Calu3 (cell line): ENCODE data around the gene BICD2. TPM values are rescaled to one million over a fixed set of nuclear protein-coding genes. Genes with fewer than 3 reads are reported as not detected.
A peak's percentile ranks its signal among the peaks of the same experiment; 100 is the strongest.
"Not testable (repeated sequence)": the region's sequence is repeated elsewhere in the genome, so short reads cannot be mapped to it uniquely, and the experiment has no call there.

ENCODE experiments used
- Bru-seq: library from RNA; stranded (reverse); fragments of 400-500 nt; gene quantifications from one replicate; lab custom pipeline; 2021; lab: Mats Ljungman, UMichigan
- BruChase-seq, 2 experiments: library from RNA; stranded (reverse); fragments of 400-500 nt; gene quantifications; one replicate each; lab custom pipeline; 2021; lab: Mats Ljungman, UMichigan
- BruUV-seq: library from RNA; stranded (reverse); fragments of 400-500 nt; replicated peaks from 2 replicates; lab custom pipeline; 2021; lab: Mats Ljungman, UMichigan
- CTCF ChIA-PET: fragments of 300-600 bp; sonication (Branson Sonifier 250); formaldehyde crosslinking; loops from one replicate; lab custom pipeline; 2022; ENCODE audit warnings: antibody characterized with exemption; lab: Charles Lee
- DNase-seq: peaks from one replicate; pipeline ENCODE4 v3.0.0; 2022
- H3K27ac Mint-ChIP-seq: one replicate; pipeline ENCODE4 v1.8.0; 2022; ENCODE audit warnings: mixed read lengths; ENCODE audit not compliant: unreplicated experiment
- H3K27me3 Mint-ChIP-seq: one replicate; pipeline ENCODE4 v1.8.0; 2022; ENCODE audit warnings: mixed read lengths; ENCODE audit not compliant: unreplicated experiment
- H3K36me3 Mint-ChIP-seq: one replicate; pipeline ENCODE4 v1.8.0; 2022; ENCODE audit warnings: mild to moderate bottlenecking, moderate library complexity, mixed read lengths; ENCODE audit not compliant: insufficient read depth, unreplicated experiment
- H3K4me1 Mint-ChIP-seq: one replicate; pipeline ENCODE4 v1.8.0; 2022; ENCODE audit warnings: mild to moderate bottlenecking, low read depth, mixed read lengths; ENCODE audit not compliant: unreplicated experiment
- H3K4me3 Mint-ChIP-seq: one replicate; pipeline ENCODE4 v1.8.0; 2022; ENCODE audit warnings: mild to moderate bottlenecking, low read depth, moderate library complexity, mixed read lengths; ENCODE audit not compliant: unreplicated experiment
- H3K9me3 Mint-ChIP-seq: one replicate; pipeline ENCODE4 v1.8.0; 2022; ENCODE audit warnings: low read depth, mixed read lengths; ENCODE audit not compliant: unreplicated experiment
- CTCF ChIP-seq: fragments of 200-600 bp; IDR thresholded peaks from one replicate; pipeline ENCODE4 v1.8.0; 2022; ENCODE audit warnings: antibody characterized with exemption; ENCODE audit not compliant: unreplicated experiment
- intact Hi-C: fragments of 100-400 bp; cut with micrococcal nuclease; formaldehyde crosslinking; loops from one replicate; pipeline ENCODE4 v1.10.0; 2022; ENCODE audit not compliant: unreplicated experiment
- long read RNA-seq: library from polyadenylated mRNA; stranded (forward); transcript quantifications from one replicate; pipeline ENCODE4 v2.0.0, GENCODE V29; 2022
- total RNA-seq: library from RNA; stranded (reverse); gene quantifications from 2 replicates; pipeline ENCODE4 v1.2.3, GENCODE V29; 2022

BICD2 gene
- 18.7 and 21.9 TPM in 2 replicates for total RNA-seq
- percentile 57 among the genes with signal in this experiment for Bru-seq, nascent RNA
- BruChase-seq, experiment 1, labeled RNA remaining after a 6-hour chase, result percentile 62 among the genes with signal in this experiment
- BruChase-seq, experiment 2, labeled RNA remaining after a 2-hour chase, result percentile 62 among the genes with signal in this experiment
- long read RNA-seq, full-length matches to known transcripts, result 16 of 38 reads
- long read RNA-seq, partial matches to known transcripts, result 3 of 38 reads
- long read RNA-seq, other reads (novel, unspliced or antisense), result 19 of 38 reads

- Mint-ChIP-seq H3K27me3 (peaks cover 14% of the 10 kb centered on the region), H3K9me3 (no peaks in the 10 kb centered on the region), H3K4me1 (peaks cover 22% of the 10 kb centered on the region), H3K36me3 (peaks cover 43% of the 10 kb centered on the region), H3K27ac (peak within 1 kb of the TSS; percentile 51), H3K4me3 (peak within 1 kb of the TSS; percentile 91)
- TF ChIP-seq CTCF, result no peak
- no peak for DNase-seq
- CTCF ChIA-PET, result interaction anchor here (0.5 to 1.0 kb wide), 3 partner anchors 18 to 1494 kb away, joined by 3 to 6 read pairs (median 4); partner anchors contain the start of gene ZNF169
- intact Hi-C loops, result no loop called here
- BruUV-seq, result no TSS peak
Observed at GRCh38 chr9:92764381-92764987, at the start of gene BICD2. Gene BICD2 (minus strand): TSS chr9:92764833. CDS start chr9:92764744, 89 bp downstream.

GRCh38 chr9:92809629-92810326, 45.1 kb upstream of the BICD2 start:
- H3K4me1 Mint-ChIP-seq, H3K36me3 Mint-ChIP-seq, DNase-seq, H3K27ac Mint-ChIP-seq, intact Hi-C loops, H3K9me3 Mint-ChIP-seq, BruUV-seq: not testable (repeated sequence)
- peaks cover 51% of the 10 kb centered on the region for H3K27me3 Mint-ChIP-seq
- CTCF ChIA-PET, result interaction anchor here (0.6 to 1.3 kb wide), 3 partner anchors 19 to 455 kb away, joined by 3 to 6 read pairs (median 3); no protein-coding TSS in a partner anchor
- H3K4me3 Mint-ChIP-seq, result peak overlapping the region; percentile 67

GRCh38 chr9:92808726-92809451, 44.3 kb upstream of the BICD2 start:
- H3K9me3 Mint-ChIP-seq, result no peaks in the 10 kb centered on the region
- H3K27ac Mint-ChIP-seq, result no peak overlapping the region
- H3K4me3 Mint-ChIP-seq, result peak overlapping the region; percentile 67
- CTCF ChIA-PET, result interaction anchor here (0.6 to 1.3 kb wide), 4 partner anchors 18 to 454 kb away, joined by 3 to 6 read pairs (median 3); no protein-coding TSS in a partner anchor
- BruUV-seq, result no TSS peak
- peaks cover 6% of the 10 kb centered on the region for H3K36me3 Mint-ChIP-seq
- H3K27me3 Mint-ChIP-seq, result peaks cover 42% of the 10 kb centered on the region
- TF ChIP-seq CTCF, result no peak
- intact Hi-C loops, result no loop called here
- DNase-seq, result peak; percentile 80
- H3K4me1 Mint-ChIP-seq, result peaks cover 6% of the 10 kb centered on the region

GRCh38 chr9:92807757-92808725, 43.4 kb upstream of the BICD2 start:
- intact Hi-C loops, result no loop called here

More at GRCh38 chr9:92807757-92808725, 43.4 kb upstream of the BICD2 start:
- CTCF ChIA-PET, result interaction anchor here (1.3 kb wide), 1 partner anchor 146 kb away, joined by 3 read pairs; no protein-coding TSS in a partner anchor
- no peak for DNase-seq
- Mint-ChIP-seq H3K9me3 (no peaks in the 10 kb centered on the region), H3K27me3 (peaks cover 40% of the 10 kb centered on the region), H3K27ac (no peak overlapping the region), H3K4me1 (peaks cover 6% of the 10 kb centered on the region), H3K36me3 (peaks cover 6% of the 10 kb centered on the region), H3K4me3 (peak overlapping the region; percentile 67)
- no TSS peak for BruUV-seq
- TF ChIP-seq CTCF, result no peak
